A549 treated with CORT108297 at 1 μM for 4 hours (cell line): ENCODE measurements around the gene CSTF3. TPM values are rescaled to one million over a fixed set of nuclear protein-coding genes. Genes with fewer than 3 reads are reported as not detected.

Experiments used
- total RNA-seq: library from RNA; stranded (reverse); fragments of 200-300 nt; extraction: Qiagen RNA extraction; gene quantifications from 5 replicates; pipeline ENCODE4 v1.2.3, GENCODE V29; 2022

CSTF3 gene
- 24.9 to 30.1 TPM (median 26.1 TPM) in 5 replicates for total RNA-seq

DNA sequence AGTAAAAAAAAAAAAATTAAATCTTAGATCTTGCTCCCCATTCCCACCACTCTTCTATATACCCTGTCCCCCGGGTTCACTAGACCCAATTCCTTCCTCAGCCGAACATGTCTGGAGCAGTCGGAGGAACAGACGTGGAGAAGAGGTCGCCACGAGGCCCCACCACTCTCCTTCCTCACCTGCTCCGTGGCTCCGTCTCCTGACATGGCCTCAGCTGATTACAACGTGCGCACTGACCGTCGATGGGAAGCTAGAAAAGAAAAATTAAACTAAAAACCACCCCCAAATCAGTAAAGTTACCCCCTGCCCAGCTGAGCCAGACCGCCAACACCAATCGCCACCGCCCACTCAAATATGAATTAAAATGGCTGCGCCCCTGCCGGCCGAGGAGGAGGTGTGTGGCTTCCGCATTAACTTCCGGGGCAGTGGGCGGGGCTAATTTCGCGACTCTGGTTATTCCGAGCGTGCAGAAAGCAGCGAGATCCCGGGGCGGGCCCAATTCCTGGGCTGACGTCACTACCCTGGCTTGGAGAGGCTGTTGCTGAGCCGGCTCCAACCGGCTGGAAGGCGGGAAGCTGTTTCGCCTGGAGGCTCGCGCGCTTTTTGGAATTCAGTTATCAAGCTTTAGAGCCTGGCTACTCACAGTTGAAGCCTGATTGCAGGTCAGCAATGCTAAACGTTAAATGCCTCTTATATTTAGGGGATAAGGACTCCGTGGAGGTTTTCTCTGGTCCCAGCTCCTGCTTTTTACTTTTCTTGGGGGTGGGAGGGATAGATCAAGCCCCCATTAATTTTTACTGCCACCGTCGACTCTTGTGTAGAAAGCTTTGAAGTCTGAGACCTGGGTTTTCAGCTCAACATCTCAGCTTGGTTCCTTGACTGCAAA is at the start of gene CSTF3:
CSTF3 (minus strand) TSS at position 361 of the 886 bp plus-strand sequence; CDS start at position 206, 155 bp downstream.

DNA sequence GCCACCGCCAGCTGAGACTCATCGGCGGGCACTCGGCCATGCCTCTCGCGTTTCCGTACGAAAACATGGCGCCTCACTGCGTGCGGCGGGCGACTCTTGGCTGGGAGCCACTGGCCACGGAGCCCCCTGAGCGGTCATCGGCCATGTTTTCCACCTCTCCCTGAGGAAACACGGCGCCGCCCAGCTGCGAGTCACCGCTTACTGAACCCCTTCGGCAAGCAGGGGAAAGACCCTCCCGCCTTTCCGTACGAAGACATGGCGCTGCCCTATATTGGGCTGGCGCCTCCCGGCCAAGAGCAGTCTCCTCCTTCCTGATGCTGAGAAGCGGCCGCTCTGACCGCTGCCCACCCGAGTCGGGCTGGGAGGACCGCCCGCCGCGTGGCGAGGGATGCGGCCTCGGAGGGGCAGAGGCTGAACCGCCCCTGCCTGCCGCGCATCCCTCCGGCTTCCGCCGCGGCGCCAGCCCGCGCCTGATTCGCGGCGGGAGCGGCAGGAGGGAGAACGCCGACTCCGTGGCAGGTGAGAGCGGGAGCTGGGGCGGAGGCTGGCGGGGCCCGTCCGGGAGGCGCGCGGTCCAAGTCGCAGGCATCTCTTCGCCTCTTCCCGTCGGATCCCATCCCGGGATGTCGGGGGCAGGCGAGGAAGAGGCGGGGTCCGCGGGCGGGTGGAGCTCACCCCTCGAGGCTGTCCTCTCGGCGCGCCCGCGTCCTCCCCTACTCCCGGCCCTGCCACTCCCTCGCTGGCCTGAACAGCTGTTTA is 121.8 kb downstream of the CSTF3 start, which contains the start of gene TCP11L1:
TCP11L1 (plus strand) TSS at position 299 of the 759 bp plus-strand sequence. CDS start 4,202 bp downstream, outside the sequence.

Other genes starting within 250 kb of the CSTF3 start
- gene DEPDC7, start 145.6 kb downstream of the CSTF3 start, total RNA-seq = 6.5 to 10.1 TPM (median 7.8 TPM) in 5 replicates
- 15.2 to 23.7 TPM (median 19.8 TPM) in 5 replicates for gene TCP11L1, start 121.9 kb downstream of the CSTF3 start, total RNA-seq
- 12.2 to 17.8 TPM (median 15.2 TPM) in 5 replicates for gene HIPK3, start 95.9 kb upstream of the CSTF3 start, total RNA-seq
- gene KIAA1549L, start 214.6 kb upstream of the CSTF3 start, total RNA-seq = 7.3 to 14.4 TPM (median 10.0 TPM) in 5 replicates